Trophoblast cell (in vitro differentiated cells and primary cell): ENCODE measurements around the gene DOK4.

Experiments
- DNase-seq, 2 donors: peaks; one replicate each; pipeline ENCODE4 v3.0.0-alpha.2; 2016
- H2AFZ ChIP-seq: 2 replicates; pipeline ENCODE4 v1.6.1; 2013; ENCODE audit warnings: low read length, moderate library complexity, mild to moderate bottlenecking; ENCODE audit not compliant: insufficient read depth, poor library complexity
- H2AK5ac ChIP-seq: 2 replicates; pipeline ENCODE4 v1.6.1; 2013; ENCODE audit warnings: mild to moderate bottlenecking, low read length
- H2BK120ac ChIP-seq: 2 replicates; pipeline ENCODE4 v1.6.1; 2013; ENCODE audit warnings: low read length, mild to moderate bottlenecking, moderate library complexity; ENCODE audit not compliant: insufficient read depth, poor library complexity
- H2BK12ac ChIP-seq: 2 replicates; pipeline ENCODE4 v1.6.1; 2013; ENCODE audit warnings: mild to moderate bottlenecking, low read length, moderate library complexity
- H2BK5ac ChIP-seq: 2 replicates; pipeline ENCODE4 v1.6.1; 2013; ENCODE audit warnings: low read length, low read depth, moderate library complexity, mild to moderate bottlenecking; ENCODE audit not compliant: poor library complexity
- H3K14ac ChIP-seq: 2 replicates; pipeline ENCODE4 v1.6.1; 2013; ENCODE audit warnings: mild to moderate bottlenecking, low read length
- H3K18ac ChIP-seq: 2 replicates; pipeline ENCODE4 v1.6.1; 2013; ENCODE audit warnings: mild to moderate bottlenecking, low read length
- H3K23ac ChIP-seq: 2 replicates; pipeline ENCODE4 v1.6.1; 2013; ENCODE audit warnings: low read length
- H3K27ac ChIP-seq: 2 replicates; pipeline ENCODE4 v1.5.1; 2013; ENCODE audit warnings: low read depth, mild to moderate bottlenecking, inconsistent platforms, low read length, moderate library complexity
- H3K27me3 ChIP-seq: 2 replicates; pipeline ENCODE4 v1.6.1; 2013; ENCODE audit warnings: inconsistent platforms, mild to moderate bottlenecking, low read length, moderate library complexity; ENCODE audit not compliant: insufficient read depth
- H3K36me3 ChIP-seq, 2 experiments: 1 replicate in 1 of 2; 2 replicates in 1 of 2; pipeline ENCODE4 v1.6.1; 2013; ENCODE audit warnings: low read length in 2 of 2, mild to moderate bottlenecking in 2 of 2, moderate library complexity in 1 of 2; ENCODE audit not compliant: insufficient read depth in 2 of 2, control insufficient read depth in 1 of 2
- H3K4ac ChIP-seq: 2 replicates; pipeline ENCODE4 v1.6.1; 2013; ENCODE audit warnings: low read depth, mild to moderate bottlenecking, low read length, moderate library complexity
- H3K4me1 ChIP-seq, 2 experiments: 1 replicate in 1 of 2; 2 replicates in 1 of 2; pipeline ENCODE4 v1.6.1; 2013; ENCODE audit warnings: low read length in 2 of 2, mild to moderate bottlenecking in 2 of 2, moderate library complexity in 1 of 2; ENCODE audit not compliant: insufficient read depth in 2 of 2, control insufficient read depth in 1 of 2
- H3K4me2 ChIP-seq: 2 replicates; pipeline ENCODE4 v1.6.1; 2013; ENCODE audit warnings: inconsistent platforms, mild to moderate bottlenecking, low read length, moderate library complexity
- H3K4me3 ChIP-seq: 2 replicates; pipeline ENCODE4 v1.5.1; 2013; ENCODE audit warnings: mild to moderate bottlenecking, low read depth, low read length, inconsistent platforms
- H3K79me1 ChIP-seq: one replicate; pipeline ENCODE4 v1.6.1; 2013; ENCODE audit warnings: low read length
- H3K79me2 ChIP-seq: 2 replicates; pipeline ENCODE4 v1.6.1; 2013; ENCODE audit warnings: low read length, mild to moderate bottlenecking; ENCODE audit not compliant: control insufficient read depth, insufficient read depth, poor library complexity
- H3K9ac ChIP-seq: 2 replicates; pipeline ENCODE4 v1.6.1; 2013; ENCODE audit warnings: mild to moderate bottlenecking, low read length
- H3K9me3 ChIP-seq: 2 replicates; pipeline ENCODE4 v1.6.1; 2013; ENCODE audit warnings: low read depth, mild to moderate bottlenecking, control low read depth, inconsistent platforms, low read length; ENCODE audit not compliant: insufficient read depth
- H4K12ac ChIP-seq: 2 replicates; pipeline ENCODE4 v1.6.1; 2013; ENCODE audit warnings: low read depth, mild to moderate bottlenecking, low read length, moderate library complexity
- H4K8ac ChIP-seq: 2 replicates; pipeline ENCODE4 v1.6.1; 2013; ENCODE audit warnings: low read depth, mild to moderate bottlenecking, low read length, moderate library complexity
- H4K91ac ChIP-seq: one replicate; pipeline ENCODE4 v1.6.1; 2013; ENCODE audit warnings: low read depth, mild to moderate bottlenecking, low read length, moderate library complexity
- WGBS: extraction: QIAGEN DNeasy Blood & Tissue Kit; methylation state at CpG from one replicate; pipeline ENCODE4 v1.1.7; 2013; ENCODE audit warnings: missing lambda C conversion rate; ENCODE audit not compliant: insufficient read length, insufficient coverage; ENCODE audit errors: extremely low coverage; 5-methylcytosine and 5-hydroxymethylcytosine counted together

Gene DOK4

DNA sequence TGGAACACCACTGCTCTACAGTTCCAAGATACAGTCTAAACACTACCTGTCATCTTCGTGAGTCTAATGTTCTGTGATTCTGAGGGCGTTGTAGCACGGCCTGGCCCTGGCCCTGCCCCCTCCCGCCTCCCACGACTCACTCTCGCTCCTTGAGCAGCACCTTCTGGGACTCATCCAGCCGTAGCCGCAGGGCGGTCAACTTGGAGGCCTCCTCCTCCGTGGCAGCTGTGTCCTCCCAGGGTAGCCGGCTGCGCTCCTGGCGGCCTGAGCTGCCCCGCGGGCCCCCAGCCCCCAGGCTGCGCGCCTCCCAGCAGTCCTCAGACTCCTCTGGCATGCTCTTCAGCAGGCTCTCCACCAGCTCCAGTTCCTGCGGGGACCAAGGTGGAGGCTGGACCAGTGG, 39.5 kb upstream of the DOK4 start:
- no peak overlapping the region for H4K8ac ChIP-seq
- H2AK5ac ChIP-seq, result peak overlapping the region; percentile 56
- peaks cover 2% of the 10 kb centered on the region for H3K9me3 ChIP-seq
- no peak overlapping the region for H3K4me3 ChIP-seq
- H3K14ac ChIP-seq, result no peak overlapping the region
- WGBS, result no CpG with 5 or more reads among the region's 18 CpGs
- H3K18ac ChIP-seq, result no peak overlapping the region
- H3K9ac ChIP-seq, result no peak overlapping the region
- no peak overlapping the region for H3K4ac ChIP-seq
- H4K12ac ChIP-seq, result no peak overlapping the region
- peaks cover 8% of the 10 kb centered on the region for H3K79me1 ChIP-seq
- H4K91ac ChIP-seq, result no peak overlapping the region
- H3K27me3 ChIP-seq, result no peaks in the 10 kb centered on the region
- H3K23ac ChIP-seq, result no peak overlapping the region
- H2AFZ ChIP-seq, result no peak overlapping the region
- peaks cover 2% of the 10 kb centered on the region for H3K79me2 ChIP-seq
- no peak overlapping the region for H3K4me2 ChIP-seq
- DNase-seq, result peak; percentile 40 to 52
- peaks cover 2 to 5% of the 10 kb centered on the region in 2 experiments for H3K36me3 ChIP-seq
- H2BK5ac ChIP-seq, result no peak overlapping the region
- peaks cover 23 to 36% of the 10 kb centered on the region in 2 experiments for H3K4me1 ChIP-seq
- H2BK12ac ChIP-seq, result no peak overlapping the region
- H3K27ac ChIP-seq, result no peak overlapping the region
- H2BK120ac ChIP-seq, result no peak overlapping the region

DNA sequence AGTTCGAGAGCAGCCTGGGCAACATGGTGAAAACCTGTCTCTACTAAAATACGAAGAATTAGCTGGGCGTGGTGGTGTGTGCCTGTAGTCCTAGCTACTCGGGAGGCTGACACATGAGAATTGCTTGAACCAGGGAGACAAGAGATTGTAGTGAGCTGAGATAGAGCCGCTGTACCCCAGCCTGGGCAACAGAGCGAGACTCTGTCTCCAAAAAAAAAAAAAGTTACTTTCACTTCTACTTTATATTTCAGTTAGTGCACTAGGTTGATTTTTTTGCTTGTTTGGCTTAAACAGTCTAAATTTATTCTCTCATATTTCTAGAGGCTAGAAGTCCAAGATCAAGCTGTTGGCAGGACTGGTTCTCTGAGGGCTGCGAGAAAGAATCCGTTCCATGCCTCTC, 36.7 kb upstream of the DOK4 start:
- Histone ChIP-seq H3K4me1 (peaks cover 14 to 19% of the 10 kb centered on the region in 2 experiments), H3K23ac (no peak overlapping the region), H3K27me3 (no peaks in the 10 kb centered on the region), H4K12ac (no peak overlapping the region), H2BK5ac (no peak overlapping the region), H3K14ac (no peak overlapping the region), H4K91ac (no peak overlapping the region), H3K4me3 (no peak overlapping the region), H3K4me2 (no peak overlapping the region), H2AK5ac (no peak overlapping the region), H4K8ac (no peak overlapping the region), H3K79me2 (peaks cover 6% of the 10 kb centered on the region), H3K9me3 (no peaks in the 10 kb centered on the region), H3K79me1 (peaks cover 15% of the 10 kb centered on the region), H3K36me3 (peaks cover 5 to 13% of the 10 kb centered on the region in 2 experiments), H2BK120ac (no peak overlapping the region), H3K9ac (no peak overlapping the region), H2AFZ (no peak overlapping the region), H3K27ac (no peak overlapping the region), H3K4ac (no peak overlapping the region), H3K18ac (no peak overlapping the region), H2BK12ac (no peak overlapping the region)
- WGBS, result no CpG with 5 or more reads among the region's 8 CpGs
- DNase-seq, result no peak

DNA sequence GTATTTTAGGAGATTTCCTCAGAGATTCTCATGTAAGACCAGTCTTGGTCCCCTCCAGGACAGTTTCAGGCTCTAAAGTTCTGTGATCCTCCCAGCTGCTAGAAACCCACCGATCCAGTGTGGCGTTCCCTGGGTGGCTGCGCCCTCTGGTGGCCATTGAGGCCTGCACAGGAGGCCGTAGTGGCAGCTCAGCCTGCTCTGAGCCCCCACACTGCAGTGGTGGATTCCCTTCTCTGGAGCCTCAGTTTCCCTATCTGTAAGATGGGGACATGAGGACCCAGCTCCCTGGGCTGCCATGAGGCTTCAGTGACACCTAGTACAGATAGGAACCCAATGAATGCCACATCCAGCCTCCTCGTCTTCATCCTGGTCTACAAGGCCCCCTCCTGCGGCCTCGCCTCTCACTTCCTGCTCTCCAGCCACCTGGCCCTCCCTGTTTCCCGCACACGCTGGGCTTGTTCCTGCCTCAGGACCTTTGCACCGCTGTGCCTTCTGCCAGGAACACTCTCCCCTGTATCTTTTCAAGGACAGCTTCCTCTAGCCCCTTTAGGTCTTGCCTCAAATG, 33.6 kb upstream of the DOK4 start:
- Histone ChIP-seq H4K8ac (peak overlapping the region; percentile 7), H3K27me3 (no peaks in the 10 kb centered on the region)

DNA sequence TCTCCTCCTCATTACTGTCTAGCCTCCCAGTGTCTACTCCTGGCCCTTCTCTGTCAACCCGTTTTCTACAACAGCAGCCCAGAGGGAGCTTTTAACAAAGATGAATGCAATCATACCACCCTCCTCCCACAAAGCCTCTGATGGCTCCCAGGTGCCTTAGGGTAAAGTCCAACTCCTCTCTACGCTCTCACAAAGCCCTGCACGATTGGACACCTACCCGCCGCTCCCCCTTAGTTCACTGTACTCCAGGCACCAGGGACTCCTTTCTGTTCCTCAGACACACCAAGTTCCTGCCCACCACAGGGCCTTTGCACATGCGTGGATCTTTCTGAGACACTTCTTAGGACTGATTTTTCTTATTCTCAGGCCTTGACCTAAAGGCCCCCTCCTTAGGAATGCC, 32.6 kb upstream of the DOK4 start:
- Histone ChIP-seq H3K9me3 (no peaks in the 10 kb centered on the region), H3K79me2 (peaks cover 21% of the 10 kb centered on the region), H3K79me1 (peaks cover 49% of the 10 kb centered on the region), H3K23ac (no peak overlapping the region), H3K4ac (peak overlapping the region; percentile 71), H3K27me3 (no peaks in the 10 kb centered on the region), H3K4me3 (no peak overlapping the region), H2BK12ac (peak overlapping the region; percentile 99), H2AK5ac (peak overlapping the region; percentile 97), H2BK120ac (peak overlapping the region; percentile 86), H2AFZ (no peak overlapping the region), H3K14ac (peak overlapping the region; percentile 78), H3K18ac (peak overlapping the region; percentile 48), H3K36me3 (peaks cover 7 to 18% of the 10 kb centered on the region in 2 experiments), H3K4me1 (peaks cover 34 to 38% of the 10 kb centered on the region in 2 experiments), H3K4me2 (no peak overlapping the region), H4K12ac (no peak overlapping the region), H4K91ac (peak overlapping the region; percentile 97), H2BK5ac (peak overlapping the region; percentile 65), H3K9ac (no peak overlapping the region), H4K8ac (peak overlapping the region; percentile 40), H3K27ac (no peak overlapping the region)
- WGBS, result no CpG with 5 or more reads among the region's 6 CpGs
- DNase-seq, result no peak

More for the DNA sequence above, 33.6 kb upstream of the DOK4 start:
- WGBS, result no CpG with 5 or more reads among the region's 10 CpGs
- Histone ChIP-seq H3K9me3 (no peaks in the 10 kb centered on the region), H3K79me2 (peaks cover 17% of the 10 kb centered on the region), H2BK120ac (peak overlapping the region; percentile 45), H3K27ac (no peak overlapping the region), H4K12ac (no peak overlapping the region), H2BK5ac (peak overlapping the region; percentile 0), H3K36me3 (peaks cover 7 to 18% of the 10 kb centered on the region in 2 experiments), H3K14ac (no peak overlapping the region), H3K79me1 (peaks cover 40% of the 10 kb centered on the region), H4K91ac (peak overlapping the region; percentile 27), H3K4me2 (no peak overlapping the region), H3K23ac (no peak overlapping the region), H2BK12ac (peak overlapping the region; percentile 7), H2AFZ (no peak overlapping the region), H3K4me3 (no peak overlapping the region), H2AK5ac (peak overlapping the region; percentile 8), H3K4me1 (peaks cover 26 to 29% of the 10 kb centered on the region in 2 experiments), H3K4ac (no peak overlapping the region), H3K9ac (no peak overlapping the region), H3K18ac (no peak overlapping the region)
- peak; percentile 46 to 83 for DNase-seq
